ENCODE results near the gene FOXD4L6.
"Not testable (repeated sequence)": the region's sequence is repeated elsewhere in the genome, so short reads cannot be mapped to it uniquely, and the experiment has no call there.

- peak; percentile 66 for TF ChIP-seq CTCF (IDR thresholded peaks at IDR 0.05)
- TF ChIP-seq EZH2 (IDR thresholded peaks at IDR 0.05; ENCODE audit: borderline replicate concordance, insufficient read depth, low read depth, low read length, poor library complexity, severe bottlenecking), result not testable (repeated sequence)
These were observed 39.9 kb downstream of the FOXD4L6 start for GRCh38 chr9:41088450-41089059.

Data from B cell (primary cell).